Stimulated activated naive B cell treated with anti-CD40 and anti-IgM and Interleukin-4, amounts not matched to agents 10 μg/mL and 1 μg/mL and 100 μg/mL, for 72 hours (primary cell): ENCODE results near the gene CMKLR1.

Source experiments
- ATAC-seq, 2 donors: fragments of 150-1000 bp; cut with Tn5 transposase; replicated peaks; 2 replicates each; pipeline ENCODE4 v1.10.0; 2021; ENCODE audit warnings: moderate library complexity in 1 of 2
- DNase-seq: peaks from one replicate; pipeline ENCODE4 v3.0.0; 2021
- H3K27ac Mint-ChIP-seq: one replicate; pipeline ENCODE4 v1.8.0; 2022; ENCODE audit warnings: mild to moderate bottlenecking, mixed read lengths
- H3K27me3 Mint-ChIP-seq, 2 donors: one replicate each; pipeline ENCODE4 v1.8.0; 2022; ENCODE audit warnings: mixed read lengths in 2 of 2
- H3K36me3 Mint-ChIP-seq, 2 donors: one replicate each; pipeline ENCODE4 v1.8.0; 2022; ENCODE audit warnings: mixed read lengths in 2 of 2, mild to moderate bottlenecking in 1 of 2
- H3K4me1 Mint-ChIP-seq, 2 donors: one replicate each; pipeline ENCODE4 v1.8.0; 2022; ENCODE audit warnings: mixed read lengths in 2 of 2, mild to moderate bottlenecking in 1 of 2
- H3K4me3 Mint-ChIP-seq, 2 donors: one replicate each; pipeline ENCODE4 v1.8.0; 2022; ENCODE audit warnings: mild to moderate bottlenecking in 2 of 2, mixed read lengths in 2 of 2, moderate library complexity in 1 of 2
- H3K9me3 Mint-ChIP-seq, 2 donors: one replicate each; pipeline ENCODE4 v1.8.0; 2022; ENCODE audit warnings: mixed read lengths in 2 of 2, mild to moderate bottlenecking in 1 of 2

The CMKLR1 gene

DNA sequence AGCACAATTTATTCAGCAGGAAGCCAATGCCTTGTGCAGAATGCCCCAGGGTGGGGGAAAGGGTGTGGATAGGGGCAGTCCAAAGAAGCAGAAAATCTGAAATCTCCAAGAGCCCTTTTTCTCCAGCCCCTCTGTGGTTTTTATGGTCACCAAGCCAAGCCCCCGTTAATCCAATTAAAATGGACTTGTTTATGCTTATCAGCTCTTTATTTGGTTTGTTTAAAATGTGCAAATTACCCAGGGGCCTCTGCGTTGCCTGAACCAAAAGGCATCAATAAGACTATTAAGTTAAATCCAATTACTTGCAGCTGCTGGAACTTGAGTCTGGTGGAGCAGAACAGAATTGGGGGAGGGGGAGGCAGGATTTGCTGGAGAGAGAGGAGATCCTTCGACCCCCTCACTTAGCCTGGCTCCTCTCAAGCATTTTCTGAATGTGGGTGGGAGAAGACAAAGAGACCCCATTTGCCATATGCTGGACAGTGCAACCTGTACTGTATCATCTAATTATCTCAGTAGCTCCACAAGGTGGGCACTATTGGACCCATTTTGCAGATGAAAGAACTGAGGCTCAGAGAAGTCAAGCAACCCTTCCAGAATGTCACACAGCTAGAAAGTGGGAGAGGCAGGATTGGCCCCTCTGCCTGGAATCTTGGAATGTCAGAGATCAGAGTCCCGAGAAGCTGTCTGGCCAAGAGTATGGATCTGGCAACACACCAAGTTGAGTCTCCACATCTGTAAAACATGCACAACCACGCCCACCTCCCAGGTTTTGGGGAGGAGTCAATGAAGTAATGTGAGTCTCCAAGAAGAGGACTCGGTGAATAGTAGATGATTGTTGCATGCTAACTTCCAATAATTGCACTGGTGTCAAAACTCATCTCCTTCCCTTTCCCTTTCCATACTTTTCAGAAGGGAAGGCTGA is 66.9 kb downstream of the CMKLR1 start:
- peaks cover under 1 to 4% of the 10 kb centered on the region in 2 donors for H3K27me3 Mint-ChIP-seq
- no peaks in the 10 kb centered on the region for H3K9me3 Mint-ChIP-seq
- H3K36me3 Mint-ChIP-seq = no peaks in the 10 kb centered on the region
- no peak overlapping the region for H3K27ac Mint-ChIP-seq
- no peak overlapping the region for H3K4me3 Mint-ChIP-seq
- no peaks in the 10 kb centered on the region for H3K4me1 Mint-ChIP-seq
- ATAC-seq (no peak), DNase-seq (no peak)

DNA sequence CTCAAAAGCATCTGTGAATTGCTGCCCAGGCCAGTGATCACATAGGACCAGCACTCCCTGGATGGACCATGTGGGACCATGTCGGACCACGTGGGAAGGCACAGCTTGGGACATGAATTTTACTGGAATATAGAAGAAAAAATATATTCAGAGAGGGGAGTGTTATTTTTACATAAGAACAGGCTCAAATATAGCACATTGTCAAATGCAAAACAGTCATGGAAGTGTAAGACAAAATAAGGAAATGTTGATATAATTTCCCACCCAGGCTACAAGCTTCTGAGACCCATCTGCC is 68.3 kb downstream of the CMKLR1 start:
- peaks cover 0 to 8% of the 10 kb centered on the region in 2 donors for H3K27me3 Mint-ChIP-seq
- H3K27ac Mint-ChIP-seq = no peak overlapping the region
- ATAC-seq = no peak
- DNase-seq = no peak
- no peaks in the 10 kb centered on the region for H3K9me3 Mint-ChIP-seq
- no peak overlapping the region for H3K4me3 Mint-ChIP-seq
- H3K4me1 Mint-ChIP-seq = no peaks in the 10 kb centered on the region
- H3K36me3 Mint-ChIP-seq = no peaks in the 10 kb centered on the region

DNA sequence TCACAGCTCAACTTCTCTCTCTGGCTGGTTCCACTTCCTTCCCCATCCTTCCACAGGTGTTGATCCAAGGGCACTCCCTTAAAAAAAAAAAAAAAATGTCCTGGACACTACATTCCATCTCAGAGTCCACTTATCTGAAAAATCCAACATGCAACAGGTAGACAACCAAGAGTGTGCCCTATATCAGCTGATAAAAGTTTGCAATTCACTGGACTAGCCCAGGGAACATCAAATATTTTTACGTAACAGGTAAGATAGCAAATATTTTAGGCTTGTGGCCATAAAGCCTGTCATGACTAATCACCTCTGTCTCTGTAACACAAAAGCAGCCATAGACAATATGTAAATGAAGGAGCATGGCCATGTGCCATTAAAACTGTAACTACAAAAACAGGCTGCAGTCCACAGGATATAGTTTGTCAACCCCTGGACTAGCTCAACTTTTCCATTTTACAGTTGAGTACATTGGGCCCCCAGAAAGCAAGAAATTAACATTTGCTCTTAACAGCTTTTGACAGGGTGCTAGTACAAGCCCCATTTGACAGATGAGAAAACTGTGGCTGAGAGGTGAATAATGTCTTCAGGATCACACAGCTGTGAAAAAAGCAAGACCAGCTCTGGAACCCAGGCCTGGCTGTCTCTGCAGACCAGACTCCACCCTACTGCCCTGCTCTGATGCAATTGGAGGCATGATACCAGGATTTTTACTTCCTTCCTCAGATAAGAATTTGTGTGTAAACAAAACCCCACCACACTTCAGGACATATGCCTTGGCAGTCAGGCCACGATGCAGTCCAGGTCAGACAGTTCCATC is 68.9 kb downstream of the CMKLR1 start:
- Mint-ChIP-seq H3K9me3 (no peaks in the 10 kb centered on the region), H3K27ac (no peak overlapping the region), H3K27me3 (peaks cover 0 to 8% of the 10 kb centered on the region in 2 donors), H3K36me3 (no peaks in the 10 kb centered on the region), H3K4me1 (no peaks in the 10 kb centered on the region), H3K4me3 (no peak overlapping the region)
- no peak for ATAC-seq
- DNase-seq = no peak

DNA sequence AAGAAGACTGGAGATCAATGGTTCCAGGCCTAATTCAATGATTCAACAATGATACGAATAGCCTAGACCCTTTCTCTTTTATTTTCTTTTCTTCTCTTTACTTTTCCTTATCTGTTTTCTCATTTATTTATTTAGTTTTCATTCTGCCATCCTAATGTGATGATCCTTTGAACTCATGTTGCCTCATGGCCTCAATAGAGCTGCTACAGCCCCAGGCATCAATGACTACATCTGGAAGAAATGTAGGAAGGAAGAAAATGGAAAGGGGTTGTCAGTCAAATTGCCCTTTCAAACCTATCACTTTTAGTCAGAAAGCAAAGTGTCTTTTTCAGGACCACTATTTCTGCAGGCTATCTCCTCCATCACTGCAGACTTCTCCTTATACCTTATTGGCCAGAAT is 69.9 kb downstream of the CMKLR1 start:
- H3K27ac Mint-ChIP-seq = no peak overlapping the region

DNA sequence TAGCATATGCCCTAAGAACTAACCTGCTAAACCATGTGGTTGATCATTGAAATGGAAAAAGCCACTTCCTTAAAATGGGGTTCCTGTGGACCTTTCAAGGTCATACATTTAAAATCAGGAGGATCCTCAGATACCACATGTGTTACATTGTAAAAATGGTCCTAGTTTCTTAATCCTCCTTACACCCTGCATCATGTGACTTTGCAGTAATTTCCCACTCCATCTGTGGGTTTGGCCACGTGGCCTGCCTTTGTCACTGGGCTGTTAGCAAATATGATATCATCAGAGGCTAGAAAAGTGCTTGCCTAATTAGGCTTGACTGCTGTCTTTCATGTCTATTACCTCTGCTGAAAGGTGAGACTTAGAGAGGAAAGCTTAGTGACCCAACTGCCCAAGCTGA is 70.7 kb downstream of the CMKLR1 start:
- H3K9me3 Mint-ChIP-seq = no peaks in the 10 kb centered on the region
- H3K27me3 Mint-ChIP-seq = peaks cover 0 to 15% of the 10 kb centered on the region in 2 donors
- no peaks in the 10 kb centered on the region for H3K36me3 Mint-ChIP-seq
- no peaks in the 10 kb centered on the region for H3K4me1 Mint-ChIP-seq
- H3K27ac Mint-ChIP-seq = no peak overlapping the region
- no peak overlapping the region for H3K4me3 Mint-ChIP-seq
- DNase-seq (no peak), ATAC-seq (peak in 1 of 2 donors; percentile 23)

More for the DNA sequence above, 69.9 kb downstream of the CMKLR1 start:
- H3K4me3 Mint-ChIP-seq = no peak overlapping the region
- H3K9me3 Mint-ChIP-seq = no peaks in the 10 kb centered on the region
- DNase-seq (no peak), ATAC-seq (no peak)
- H3K4me1 Mint-ChIP-seq = no peaks in the 10 kb centered on the region
- H3K27me3 Mint-ChIP-seq = peaks cover 0 to 13% of the 10 kb centered on the region in 2 donors
- H3K36me3 Mint-ChIP-seq = no peaks in the 10 kb centered on the region

DNA sequence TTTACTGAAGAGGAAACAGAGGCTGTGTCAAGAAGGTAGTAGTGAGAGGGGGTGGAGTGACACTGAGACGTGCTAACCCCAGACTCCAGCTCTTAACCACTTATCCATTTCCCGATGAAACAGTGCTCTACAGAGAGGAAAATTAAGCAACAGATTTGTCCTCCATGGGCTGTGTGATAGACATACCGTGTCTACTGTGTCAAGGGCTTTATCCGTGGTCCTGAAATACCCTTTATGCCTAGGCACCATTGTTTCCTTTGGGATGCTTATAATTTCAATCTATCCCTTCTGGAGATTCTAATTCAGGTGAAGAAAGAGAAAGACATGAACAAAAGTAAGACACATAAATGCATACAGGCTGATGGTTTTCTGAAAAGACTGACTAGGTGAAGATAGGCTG is 71.7 kb downstream of the CMKLR1 start:
- DNase-seq = no peak
- no peak overlapping the region for H3K27ac Mint-ChIP-seq
- H3K27me3 Mint-ChIP-seq = peaks cover 0 to 17% of the 10 kb centered on the region in 2 donors
- H3K36me3 Mint-ChIP-seq = no peaks in the 10 kb centered on the region
- H3K4me3 Mint-ChIP-seq = no peak overlapping the region
- H3K9me3 Mint-ChIP-seq = peaks cover 0 to 3% of the 10 kb centered on the region in 2 donors
- no peaks in the 10 kb centered on the region for H3K4me1 Mint-ChIP-seq
- ATAC-seq = no peak

DNA sequence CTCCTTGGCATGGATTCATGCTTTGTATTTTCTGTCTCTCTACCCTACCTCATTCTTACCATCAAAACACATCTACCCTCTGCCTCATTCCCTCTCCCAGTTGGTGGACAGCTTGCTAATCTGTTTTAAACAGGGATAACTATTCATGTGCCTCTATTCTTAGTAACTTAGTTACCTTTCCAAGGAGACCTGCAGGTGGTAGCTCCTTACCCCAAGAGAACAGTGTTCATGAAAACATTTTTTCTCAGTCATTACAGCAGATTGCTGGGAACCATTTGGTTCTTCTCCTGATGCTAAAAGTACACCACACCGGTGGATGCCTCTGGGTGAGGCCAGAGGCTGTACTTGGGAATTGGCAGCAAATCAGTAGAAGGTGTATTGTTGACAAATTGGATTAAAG is 73.0 kb downstream of the CMKLR1 start:
- Mint-ChIP-seq H3K27me3 (peaks cover 0 to 17% of the 10 kb centered on the region in 2 donors), H3K27ac (no peak overlapping the region), H3K36me3 (no peaks in the 10 kb centered on the region), H3K9me3 (peaks cover 0 to 5% of the 10 kb centered on the region in 2 donors), H3K4me1 (no peaks in the 10 kb centered on the region), H3K4me3 (no peak overlapping the region)
- no peak for ATAC-seq
- no peak for DNase-seq

DNA sequence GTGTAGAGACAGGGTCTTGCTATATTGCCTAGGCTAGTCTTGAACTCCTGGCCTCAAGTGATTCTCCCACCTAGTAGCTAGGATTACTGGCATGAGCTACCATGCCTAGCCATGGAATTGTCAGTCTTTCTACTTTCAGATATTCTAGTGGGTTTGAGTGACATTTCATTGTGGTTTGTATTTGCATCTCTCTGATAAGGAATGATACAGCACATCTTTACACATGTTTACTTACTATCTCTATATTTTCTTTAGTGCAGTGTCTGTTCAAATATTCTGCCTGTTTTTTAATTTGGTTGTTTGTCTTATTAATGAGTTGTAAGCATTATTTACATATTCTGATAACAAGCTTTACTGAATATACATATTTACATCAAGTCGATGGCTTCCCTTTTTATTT is 73.6 kb downstream of the CMKLR1 start:
- H3K4me3 Mint-ChIP-seq = no peak overlapping the region
- peaks cover 0 to 17% of the 10 kb centered on the region in 2 donors for H3K27me3 Mint-ChIP-seq
- no peaks in the 10 kb centered on the region for H3K36me3 Mint-ChIP-seq
- no peak overlapping the region for H3K27ac Mint-ChIP-seq
- no peak for ATAC-seq
- no peak for DNase-seq
- peaks cover 6 to 11% of the 10 kb centered on the region in 2 donors for H3K9me3 Mint-ChIP-seq
- H3K4me1 Mint-ChIP-seq = no peaks in the 10 kb centered on the region

DNA sequence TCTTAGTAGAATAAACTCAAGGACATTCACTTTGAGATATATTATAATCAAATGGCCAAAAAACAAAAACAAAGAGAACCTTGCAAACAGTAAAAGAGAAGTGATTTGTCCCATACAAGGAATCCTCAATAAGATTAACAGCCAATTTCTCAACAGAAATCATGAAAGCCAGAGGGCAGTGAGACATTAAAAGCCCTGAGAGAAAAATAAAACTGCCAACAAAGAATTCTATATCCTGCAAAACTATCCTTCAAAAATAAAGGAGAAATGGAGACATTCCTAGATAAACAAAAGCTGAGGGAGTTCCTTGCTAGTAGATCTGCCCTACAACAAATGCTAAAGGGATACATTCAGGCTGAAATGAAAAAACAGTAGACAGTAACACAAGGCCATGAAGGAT is 78.1 kb downstream of the CMKLR1 start:
- H3K27me3 Mint-ChIP-seq = peaks cover 0 to 10% of the 10 kb centered on the region in 2 donors
- no peak overlapping the region for H3K4me3 Mint-ChIP-seq
- peaks cover 8 to 15% of the 10 kb centered on the region in 2 donors for H3K9me3 Mint-ChIP-seq
- ATAC-seq (no peak), DNase-seq (no peak)
- H3K4me1 Mint-ChIP-seq = no peaks in the 10 kb centered on the region
- H3K27ac Mint-ChIP-seq = no peak overlapping the region
- no peaks in the 10 kb centered on the region for H3K36me3 Mint-ChIP-seq

DNA sequence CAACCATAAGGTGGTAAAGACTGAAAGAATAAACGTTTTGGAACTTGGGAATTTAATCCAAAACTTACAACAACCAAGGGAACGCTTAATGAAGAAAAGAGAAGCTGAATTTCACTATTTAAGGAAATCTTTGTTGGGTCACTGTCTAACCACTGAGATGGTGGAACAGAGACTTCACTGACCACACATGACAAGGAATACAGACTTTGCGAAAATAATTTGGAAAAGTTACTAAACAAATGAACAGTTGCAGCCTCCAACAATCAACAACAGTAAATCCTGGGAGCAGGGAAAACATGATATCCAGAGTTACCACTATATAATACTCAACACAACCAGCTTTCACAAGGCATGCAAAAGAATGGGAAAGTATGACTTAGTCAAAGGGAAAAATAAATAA is 79.1 kb downstream of the CMKLR1 start:
- DNase-seq = no peak
- no peak for ATAC-seq
- H3K27me3 Mint-ChIP-seq = peaks cover 0 to 8% of the 10 kb centered on the region in 2 donors

DNA sequence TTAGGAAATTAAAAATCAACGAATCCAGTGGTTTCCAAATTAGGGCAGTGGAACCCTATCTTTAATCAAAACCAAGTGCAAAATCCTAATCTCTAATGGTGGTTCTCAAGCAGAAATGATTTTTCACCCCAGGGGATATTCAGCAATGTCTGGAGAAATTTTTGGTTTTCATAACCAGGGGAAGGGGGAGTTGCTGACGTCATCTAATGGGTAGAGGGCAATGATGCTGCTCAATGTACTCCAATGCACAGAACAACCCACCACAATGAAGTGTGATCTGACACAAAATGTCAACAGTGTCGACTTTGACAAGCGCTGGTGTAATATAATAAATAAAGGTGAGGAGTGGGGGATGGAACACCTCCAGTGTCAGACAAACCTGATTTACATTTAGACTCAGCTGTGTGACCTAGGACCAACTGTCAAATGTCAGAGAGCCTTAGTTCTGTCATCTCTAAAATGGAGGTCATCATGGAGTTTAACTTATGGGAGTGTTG is 81.5 kb downstream of the CMKLR1 start:
- H3K27me3 Mint-ChIP-seq = peaks cover 11 to 15% of the 10 kb centered on the region in 2 donors
- ATAC-seq = no peak
- no peak for DNase-seq
- H3K27ac Mint-ChIP-seq = no peak overlapping the region
- peaks cover 8 to 14% of the 10 kb centered on the region in 2 donors for H3K9me3 Mint-ChIP-seq
- no peak overlapping the region for H3K4me3 Mint-ChIP-seq
- no peaks in the 10 kb centered on the region for H3K36me3 Mint-ChIP-seq
- peaks cover 0 to 2% of the 10 kb centered on the region in 2 donors for H3K4me1 Mint-ChIP-seq

More for the DNA sequence above, 79.1 kb downstream of the CMKLR1 start:
- Mint-ChIP-seq H3K9me3 (peaks cover 8 to 15% of the 10 kb centered on the region in 2 donors), H3K27ac (no peak overlapping the region), H3K4me3 (no peak overlapping the region), H3K36me3 (no peaks in the 10 kb centered on the region), H3K4me1 (no peaks in the 10 kb centered on the region)

DNA sequence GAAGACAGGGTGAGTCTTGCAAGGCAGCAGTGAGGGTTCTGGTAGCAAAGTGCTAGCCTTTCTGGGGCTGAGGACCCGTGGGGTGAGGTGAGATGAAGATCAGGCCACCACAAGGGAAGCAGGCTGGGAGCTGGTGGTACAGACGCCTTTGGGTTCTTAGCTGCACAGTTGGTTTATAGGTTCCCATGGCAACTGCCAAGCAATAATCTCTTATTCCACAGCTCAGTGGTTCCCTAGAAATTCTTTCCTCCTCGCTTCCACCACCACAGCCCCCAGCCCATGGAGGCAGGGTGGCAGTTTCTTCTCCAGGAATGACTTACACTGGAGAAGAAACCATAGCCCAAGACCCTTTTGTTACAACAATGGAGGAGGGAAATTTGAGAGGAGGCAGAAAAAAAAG is 82.1 kb downstream of the CMKLR1 start:
- no peak overlapping the region for H3K27ac Mint-ChIP-seq
- H3K36me3 Mint-ChIP-seq = no peaks in the 10 kb centered on the region
- peaks cover 0 to 2% of the 10 kb centered on the region in 2 donors for H3K4me1 Mint-ChIP-seq
- peaks cover 14 to 19% of the 10 kb centered on the region in 2 donors for H3K27me3 Mint-ChIP-seq
- peaks cover 8 to 11% of the 10 kb centered on the region in 2 donors for H3K9me3 Mint-ChIP-seq
- ATAC-seq (no peak), DNase-seq (no peak)
- H3K4me3 Mint-ChIP-seq = no peak overlapping the region

DNA sequence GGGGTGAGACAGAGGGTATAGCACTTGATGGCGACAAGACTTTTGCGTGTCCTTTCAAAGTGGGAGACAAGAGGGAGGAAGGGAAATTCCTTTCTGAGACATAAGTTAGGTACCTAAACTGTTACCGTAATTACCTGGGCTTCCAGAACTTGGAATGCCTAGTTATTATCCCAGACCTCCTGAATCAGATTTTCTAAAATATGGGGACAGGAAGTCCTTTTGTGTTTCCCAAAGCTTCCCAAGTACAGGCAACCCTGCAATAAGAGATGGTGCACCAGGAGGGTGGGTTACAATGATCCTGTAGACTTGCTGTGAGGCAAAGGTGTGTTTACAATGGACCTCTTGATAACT is 83.9 kb downstream of the CMKLR1 start:
- Mint-ChIP-seq H3K9me3 (peaks cover 1 to 2% of the 10 kb centered on the region in 2 donors), H3K27ac (no peak overlapping the region), H3K4me3 (no peak overlapping the region), H3K4me1 (peaks cover 0 to 2% of the 10 kb centered on the region in 2 donors), H3K27me3 (peaks cover 16 to 35% of the 10 kb centered on the region in 2 donors), H3K36me3 (no peaks in the 10 kb centered on the region)
- ATAC-seq (no peak), DNase-seq (no peak)

DNA sequence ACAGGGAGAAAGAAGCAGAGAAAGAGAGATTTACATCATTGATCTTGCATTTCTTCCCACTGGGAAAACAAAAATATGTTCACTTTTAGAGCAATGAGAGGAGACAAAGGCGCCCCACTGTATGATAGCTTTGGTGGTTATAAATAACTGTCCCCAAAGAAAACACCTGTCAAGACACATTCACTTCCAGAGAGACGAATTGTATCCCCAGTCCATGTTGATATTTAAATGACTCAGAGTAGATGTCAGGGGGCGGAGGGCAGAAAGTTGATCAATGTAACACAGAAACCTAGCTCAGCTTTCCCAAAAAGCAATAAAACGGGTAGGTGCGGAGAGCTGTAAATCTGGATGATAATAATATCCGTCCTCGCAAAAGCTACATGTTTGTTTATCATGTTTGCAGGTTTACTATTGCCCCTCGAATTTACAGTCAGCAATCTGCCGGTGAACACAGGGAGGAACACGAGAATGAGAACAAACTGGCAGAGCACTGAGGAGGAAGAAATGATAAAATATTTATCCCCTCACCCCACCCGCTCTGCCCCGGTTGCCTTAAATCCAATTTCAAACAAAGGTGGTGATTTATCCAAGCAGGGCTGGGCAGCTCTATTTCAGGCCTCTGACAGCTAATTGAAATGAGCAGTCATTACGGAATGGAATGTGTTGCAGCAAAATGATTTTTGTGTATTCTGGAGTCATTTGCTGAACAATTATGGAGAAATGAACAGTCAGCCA is 84.4 kb downstream of the CMKLR1 start:
- Mint-ChIP-seq H3K9me3 (no peaks in the 10 kb centered on the region), H3K36me3 (no peaks in the 10 kb centered on the region), H3K27me3 (peaks cover 16 to 35% of the 10 kb centered on the region in 2 donors), H3K4me3 (no peak overlapping the region), H3K4me1 (peaks cover 0 to 2% of the 10 kb centered on the region in 2 donors), H3K27ac (no peak overlapping the region)
- ATAC-seq = no peak
- no peak for DNase-seq
